GM23338 (cell line): ENCODE results near the gene BEND6.
"Not testable (repeated sequence)": the region's sequence is repeated elsewhere in the genome, so short reads cannot be mapped to it uniquely, and the experiment has no call there.

Experiments
- CREB1 ChIP-seq: fragments of 250-450 bp; sonication (Bioruptor Pico); IDR thresholded peaks from 2 replicates; pipeline ENCODE4 v1.5.0; 2020; ENCODE audit warnings: low read depth, mild to moderate bottlenecking, moderate library complexity
- EZH2 ChIP-seq: fragments of 200-600 bp; sonication (generic); IDR thresholded peaks from one replicate; pipeline ENCODE4 v1.8.0; 2017; ENCODE audit warnings: antibody characterized with exemption, mild to moderate bottlenecking, low read depth; ENCODE audit not compliant: unreplicated experiment
- EZH2phosphoT487 ChIP-seq: fragments of 200-600 bp; sonication (generic); IDR thresholded peaks from one replicate; pipeline ENCODE4 v1.8.1; 2018; ENCODE audit warnings: antibody characterized with exemption; ENCODE audit not compliant: unreplicated experiment
- JUNB ChIP-seq: IDR thresholded peaks from one replicate; pipeline ENCODE4 v1.6.1; 2016; ENCODE audit warnings: antibody characterized with exemption; ENCODE audit not compliant: unreplicated experiment
- NANOG ChIP-seq: IDR thresholded peaks from 2 replicates; pipeline ENCODE4 v1.6.1; 2016; ENCODE audit warnings: antibody characterized with exemption, borderline replicate concordance
- POLR2AphosphoS5 ChIP-seq: IDR thresholded peaks from 2 replicates; pipeline ENCODE4 v1.6.1; 2016; ENCODE audit warnings: antibody characterized with exemption, low read depth
- ZNF114 ChIP-seq: fragments of 250-450 bp; sonication (Bioruptor Pico); IDR thresholded peaks from 2 replicates; pipeline ENCODE4 v1.5.0; 2020; ENCODE audit warnings: mild to moderate bottlenecking, moderate library complexity
- ZNF331 ChIP-seq: fragments of 250-450 bp; sonication (Bioruptor Pico); IDR thresholded peaks from 2 replicates; pipeline ENCODE4 v1.5.0; 2020; ENCODE audit warnings: low read depth, mild to moderate bottlenecking, moderate library complexity
- TF ChIP-seq, protein P1 (sequence below), 2 experiments: fragments of 200-600 bp in 1 of 2; sonication (generic) in 1 of 2; conservative IDR thresholded peaks; 2 replicates each; pipeline versions ENCODE4 v1.5.1 to v1.6.1; 2016 to 2017; ENCODE audit warnings: antibody characterized with exemption in 2 of 2, low read depth in 2 of 2, mild to moderate bottlenecking in 2 of 2, moderate library complexity in 1 of 2
- TF ChIP-seq, protein P2 (sequence below): IDR thresholded peaks from one replicate; pipeline ENCODE4 v1.6.1; 2018; ENCODE audit warnings: antibody characterized with exemption; ENCODE audit not compliant: unreplicated experiment

DNA sequence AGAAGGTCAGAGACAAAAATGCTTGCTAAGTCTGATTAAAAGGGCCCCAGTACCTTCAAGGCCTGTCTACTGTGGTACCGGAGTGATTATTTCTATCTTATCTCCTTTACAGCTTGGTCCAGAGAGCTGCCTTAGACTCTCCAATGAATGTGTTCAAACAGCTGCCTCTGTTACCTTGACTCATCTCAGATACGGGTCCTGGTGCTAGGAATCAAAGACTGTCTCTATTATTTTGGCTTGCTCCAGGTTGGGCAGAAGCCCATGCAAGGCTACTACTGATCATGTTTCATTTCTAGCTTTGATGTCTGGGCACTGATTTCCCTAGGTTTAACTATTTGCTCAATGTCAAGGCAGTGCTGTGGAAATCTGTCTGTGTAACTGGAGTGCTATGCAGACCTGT, 53.2 kb downstream of the BEND6 start:
- not testable (repeated sequence) for TF ChIP-seq EZH2phosphoT487; EZH2; NANOG; POLR2AphosphoS5; JUNB; ZNF331 (CRISPR knock-in tag); ZNF114; CREB1
- TF ChIP-seq, protein P1, sequence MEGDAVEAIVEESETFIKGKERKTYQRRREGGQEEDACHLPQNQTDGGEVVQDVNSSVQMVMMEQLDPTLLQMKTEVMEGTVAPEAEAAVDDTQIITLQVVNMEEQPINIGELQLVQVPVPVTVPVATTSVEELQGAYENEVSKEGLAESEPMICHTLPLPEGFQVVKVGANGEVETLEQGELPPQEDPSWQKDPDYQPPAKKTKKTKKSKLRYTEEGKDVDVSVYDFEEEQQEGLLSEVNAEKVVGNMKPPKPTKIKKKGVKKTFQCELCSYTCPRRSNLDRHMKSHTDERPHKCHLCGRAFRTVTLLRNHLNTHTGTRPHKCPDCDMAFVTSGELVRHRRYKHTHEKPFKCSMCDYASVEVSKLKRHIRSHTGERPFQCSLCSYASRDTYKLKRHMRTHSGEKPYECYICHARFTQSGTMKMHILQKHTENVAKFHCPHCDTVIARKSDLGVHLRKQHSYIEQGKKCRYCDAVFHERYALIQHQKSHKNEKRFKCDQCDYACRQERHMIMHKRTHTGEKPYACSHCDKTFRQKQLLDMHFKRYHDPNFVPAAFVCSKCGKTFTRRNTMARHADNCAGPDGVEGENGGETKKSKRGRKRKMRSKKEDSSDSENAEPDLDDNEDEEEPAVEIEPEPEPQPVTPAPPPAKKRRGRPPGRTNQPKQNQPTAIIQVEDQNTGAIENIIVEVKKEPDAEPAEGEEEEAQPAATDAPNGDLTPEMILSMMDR (conservative IDR thresholded peaks at IDR 0.05; ENCODE audit: low read depth in 2 of 2) = not testable (repeated sequence)
- TF ChIP-seq, protein P2, sequence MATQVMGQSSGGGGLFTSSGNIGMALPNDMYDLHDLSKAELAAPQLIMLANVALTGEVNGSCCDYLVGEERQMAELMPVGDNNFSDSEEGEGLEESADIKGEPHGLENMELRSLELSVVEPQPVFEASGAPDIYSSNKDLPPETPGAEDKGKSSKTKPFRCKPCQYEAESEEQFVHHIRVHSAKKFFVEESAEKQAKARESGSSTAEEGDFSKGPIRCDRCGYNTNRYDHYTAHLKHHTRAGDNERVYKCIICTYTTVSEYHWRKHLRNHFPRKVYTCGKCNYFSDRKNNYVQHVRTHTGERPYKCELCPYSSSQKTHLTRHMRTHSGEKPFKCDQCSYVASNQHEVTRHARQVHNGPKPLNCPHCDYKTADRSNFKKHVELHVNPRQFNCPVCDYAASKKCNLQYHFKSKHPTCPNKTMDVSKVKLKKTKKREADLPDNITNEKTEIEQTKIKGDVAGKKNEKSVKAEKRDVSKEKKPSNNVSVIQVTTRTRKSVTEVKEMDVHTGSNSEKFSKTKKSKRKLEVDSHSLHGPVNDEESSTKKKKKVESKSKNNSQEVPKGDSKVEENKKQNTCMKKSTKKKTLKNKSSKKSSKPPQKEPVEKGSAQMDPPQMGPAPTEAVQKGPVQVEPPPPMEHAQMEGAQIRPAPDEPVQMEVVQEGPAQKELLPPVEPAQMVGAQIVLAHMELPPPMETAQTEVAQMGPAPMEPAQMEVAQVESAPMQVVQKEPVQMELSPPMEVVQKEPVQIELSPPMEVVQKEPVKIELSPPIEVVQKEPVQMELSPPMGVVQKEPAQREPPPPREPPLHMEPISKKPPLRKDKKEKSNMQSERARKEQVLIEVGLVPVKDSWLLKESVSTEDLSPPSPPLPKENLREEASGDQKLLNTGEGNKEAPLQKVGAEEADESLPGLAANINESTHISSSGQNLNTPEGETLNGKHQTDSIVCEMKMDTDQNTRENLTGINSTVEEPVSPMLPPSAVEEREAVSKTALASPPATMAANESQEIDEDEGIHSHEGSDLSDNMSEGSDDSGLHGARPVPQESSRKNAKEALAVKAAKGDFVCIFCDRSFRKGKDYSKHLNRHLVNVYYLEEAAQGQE = not testable (repeated sequence)
